IMR-90 (cell line): ENCODE data around the gene RPAP2. TPM values are rescaled to one million over a fixed set of nuclear protein-coding genes. Genes with fewer than 3 reads are reported as not detected.

Experiments used
- ATAC-seq: fragments of 200-7000 bp; cut with Tn5 transposase; 2 replicates; pipeline ENCODE4 v1.9.1; 2020; ENCODE audit warnings: low read depth, mild to moderate bottlenecking, moderate library complexity
- BruUV-seq: library from RNA; stranded (reverse); fragments of 400-500 nt; replicated peaks from 2 replicates; lab custom pipeline; 2021; lab: Mats Ljungman, UMichigan
- CTCF ChIA-PET: fragments of 300-600 bp; formaldehyde crosslinking; extraction: SDS; loops from one replicate; lab custom pipeline; 2021; ENCODE audit warnings: antibody characterized with exemption; lab: Yijun Ruan, JAX
- POLR2A ChIA-PET: fragments of 300-600 bp; sonication (Branson Sonifier 250); formaldehyde crosslinking; loops from one replicate; lab custom pipeline; 2022; ENCODE audit warnings: antibody characterized with exemption; ENCODE audit not compliant: unreplicated experiment; lab: Charles Lee
- DNase-seq: peaks from one replicate; pipeline ENCODE4 v3.0.0; 2013
- H2AFZ ChIP-seq: replicated peaks from 2 replicates; pipeline ENCODE3; 2013; ENCODE audit warnings: low read length, mild to moderate bottlenecking; ENCODE audit not compliant: poor library complexity
- H2AK5ac ChIP-seq: 2 replicates; pipeline ENCODE4 v1.6.1; 2013; ENCODE audit warnings: low read depth, low read length, inconsistent platforms
- H2AK9ac ChIP-seq: replicated peaks from 2 replicates; pipeline ENCODE3; 2013; ENCODE audit warnings: mild to moderate bottlenecking, low read depth, low read length, moderate library complexity; ENCODE audit not compliant: poor library complexity
- H2BK120ac ChIP-seq: 2 replicates; pipeline ENCODE4 v1.6.1; 2013; ENCODE audit warnings: low read depth, low read length, inconsistent platforms
- H2BK15ac ChIP-seq: 3 replicates; pipeline ENCODE4 v1.6.1; 2013; ENCODE audit warnings: low read depth, low read length, inconsistent platforms
- H2BK20ac ChIP-seq: 2 replicates; pipeline ENCODE4 v1.6.1; 2013; ENCODE audit warnings: low read depth, mild to moderate bottlenecking, inconsistent platforms, low read length, moderate library complexity
- H2BK5ac ChIP-seq: 2 replicates; pipeline ENCODE4 v1.6.1; 2013; ENCODE audit warnings: mild to moderate bottlenecking, low read depth, low read length, inconsistent platforms; ENCODE audit not compliant: poor library complexity, severe bottlenecking
- H3K14ac ChIP-seq: replicated peaks from 2 replicates; pipeline ENCODE4 v1.6.1; 2013; ENCODE audit warnings: low read depth, low read length, inconsistent platforms
- H3K18ac ChIP-seq: 2 replicates; pipeline ENCODE4 v1.6.1; 2013; ENCODE audit warnings: low read depth, low read length, control low read depth
- H3K23ac ChIP-seq: 2 replicates; pipeline ENCODE4 v1.6.1; 2013; ENCODE audit warnings: low read depth, low read length, inconsistent platforms
- H3K27ac ChIP-seq: 2 replicates; pipeline ENCODE4 v1.5.1; 2013; ENCODE audit warnings: mild to moderate bottlenecking, control low read depth, low read length; ENCODE audit not compliant: insufficient read depth
- H3K27me3 ChIP-seq: 2 replicates; pipeline ENCODE4 v1.6.1; 2013; ENCODE audit warnings: low read length; ENCODE audit not compliant: control insufficient read depth, insufficient read depth
- H3K36me3 ChIP-seq: 2 replicates; pipeline ENCODE4 v1.6.1; 2013; ENCODE audit warnings: low read length, mixed read lengths; ENCODE audit not compliant: control insufficient read depth, insufficient read depth
- H3K4ac ChIP-seq: 2 replicates; pipeline ENCODE4 v1.6.1; 2013; ENCODE audit warnings: low read depth, low read length, inconsistent platforms
- H3K4me1 ChIP-seq: 2 replicates; pipeline ENCODE4 v1.6.1; 2013; ENCODE audit warnings: low read length, mixed read lengths; ENCODE audit not compliant: control insufficient read depth, insufficient read depth
- H3K4me2 ChIP-seq: 2 replicates; pipeline ENCODE4 v1.6.1; 2013; ENCODE audit warnings: low read depth, mild to moderate bottlenecking, control low read depth, low read length, moderate library complexity
- H3K4me3 ChIP-seq: 2 replicates; pipeline ENCODE4 v1.5.1; 2013; ENCODE audit warnings: low read depth, mild to moderate bottlenecking, control low read depth, low read length, moderate library complexity; ENCODE audit not compliant: insufficient read depth
- H3K56ac ChIP-seq: 2 replicates; pipeline ENCODE4 v1.6.1; 2013; ENCODE audit warnings: low read length, inconsistent platforms; ENCODE audit not compliant: insufficient read depth; ENCODE audit errors: extremely low read depth
- H3K79me1 ChIP-seq, 2 experiments: 2 replicates each; pipeline ENCODE4 v1.6.1; 2013; ENCODE audit warnings: low read length in 2 of 2, inconsistent platforms in 1 of 2, low read depth in 1 of 2
- H3K9ac ChIP-seq: 2 replicates; pipeline ENCODE4 v1.6.1; 2013; ENCODE audit warnings: low read depth, low read length, control low read depth
- H3K9me1 ChIP-seq: 2 replicates; pipeline ENCODE4 v1.6.1; 2013; ENCODE audit warnings: low read length, inconsistent platforms; ENCODE audit not compliant: insufficient read depth
- H3K9me3 ChIP-seq: 2 replicates; pipeline ENCODE4 v1.6.1; 2013; ENCODE audit warnings: low read length; ENCODE audit not compliant: control insufficient read depth, insufficient read depth
- H4K20me1 ChIP-seq: 2 replicates; pipeline ENCODE4 v1.6.1; 2013; ENCODE audit warnings: low read length, inconsistent platforms; ENCODE audit not compliant: insufficient read depth
- H4K5ac ChIP-seq: 2 replicates; pipeline ENCODE4 v1.6.1; 2013; ENCODE audit warnings: mild to moderate bottlenecking, low read depth, low read length, control low read depth
- H4K8ac ChIP-seq, 2 experiments: 2 replicates each; pipeline ENCODE4 v1.6.1; 2013; ENCODE audit warnings: low read depth in 2 of 2, low read length in 2 of 2, control low read depth in 1 of 2, inconsistent platforms in 1 of 2
- H4K91ac ChIP-seq: 2 replicates; pipeline ENCODE4 v1.6.1; 2013; ENCODE audit warnings: low read depth, low read length, inconsistent platforms; ENCODE audit not compliant: insufficient read depth
- CTCF ChIP-seq: conservative IDR thresholded peaks from 2 replicates; pipeline ENCODE4 v1.5.1; 2012; ENCODE audit warnings: mild to moderate bottlenecking, low read depth, low read length, improper control_type of control experiment
- ELK1 ChIP-seq: fragments of 150-350 bp; IDR thresholded peaks from 2 replicates; pipeline ENCODE4 v1.6.1; 2016; ENCODE audit warnings: low read depth, mild to moderate bottlenecking, low read length, moderate library complexity, borderline replicate concordance
- FOS ChIP-seq: fragments of 150-350 bp; IDR thresholded peaks from 2 replicates; pipeline ENCODE4 v1.6.1; 2016; ENCODE audit warnings: low read depth, low read length
- RFX5 ChIP-seq: IDR thresholded peaks from 2 replicates; pipeline ENCODE4 v1.8.0; 2012; ENCODE audit warnings: low read depth, mild to moderate bottlenecking, low read length, moderate library complexity
- WGBS, 2 experiments: methylation state at CpG; one replicate each; pipeline versions ENCODE4 v1.1.5 to v1.1.7; 2013; ENCODE audit warnings: missing lambda C conversion rate in 2 of 2; ENCODE audit not compliant: insufficient read length in 1 of 2; ENCODE audit errors: extremely low coverage in 2 of 2; 5-methylcytosine and 5-hydroxymethylcytosine counted together
- dilution Hi-C: fragments of 300-500 bp; cut with HindIII; formaldehyde crosslinking; loops from one replicate; pipeline ENCODE4 v1.14.3; 2018; ENCODE audit warnings: low sequenced_read_pairs; ENCODE audit not compliant: unreplicated experiment
- in situ Hi-C: fragments of 300-500 bp; cut with MboI; formaldehyde crosslinking; loops from 3 replicates; pipeline ENCODE4 v1.14.3; 2019; ENCODE audit warnings: low sequenced_read_pairs, inconsistent platforms, mixed read lengths
- intact Hi-C: fragments of 100-400 bp; cut with micrococcal nuclease; formaldehyde crosslinking; loops from 2 replicates; pipeline ENCODE4 v1.10.0; 2022
- polyA plus RNA-seq, 3 experiments: library from polyadenylated mRNA; depleted of rRNA; stranded (reverse); fragments of >200 nt; gene quantifications; 2 replicates each; pipeline ENCODE4 v1.2.3, GENCODE V29; 2012; ENCODE audit warnings: low replicate concordance in 1 of 3
- total RNA-seq: library from RNA; depleted of rRNA; stranded (reverse); fragments of >200 nt; gene quantifications from 2 replicates; pipeline ENCODE4 v1.2.3, GENCODE V29; 2012

Gene RPAP2
- total and polyA plus RNA-seq, 2 of the 4 experiments (the other 2 are of a cell fraction), result 7.1 to 13.6 TPM

- in situ Hi-C loops, result no loop called here
- Histone ChIP-seq H2BK120ac (no peak overlapping the region), H3K18ac (no peak overlapping the region), H4K8ac (no peak overlapping the region), H4K5ac (no peak overlapping the region), H3K79me1 (no peaks in the 10 kb centered on the region; a peak in 1 of 4 replicates), H3K9me1 (no peaks in the 10 kb centered on the region), H3K36me3 (peaks cover 6% of the 10 kb centered on the region), H2BK5ac (no peak overlapping the region), H2AK5ac (no peak overlapping the region), H3K56ac (no peak overlapping the region), H2BK15ac (no peak overlapping the region), H4K20me1 (no peaks in the 10 kb centered on the region), H3K27ac (no peak overlapping the region), H3K4me2 (no peak overlapping the region), H3K4me1 (no peaks in the 10 kb centered on the region), H4K91ac (no peak overlapping the region), H3K9ac (no peak overlapping the region), H2AFZ (no peak overlapping the region), H3K4me3 (no peak overlapping the region), H3K23ac (no peak overlapping the region), H3K14ac (no peak overlapping the region), H3K27me3 (no peaks in the 10 kb centered on the region), H3K9me3 (no peaks in the 10 kb centered on the region), H2AK9ac (no peak overlapping the region), H3K4ac (no peak overlapping the region), H2BK20ac (no peak overlapping the region)
- no CpG with 5 or more reads among the region's 1 CpG for WGBS, 2 experiments
- DNase-seq, result no peak
- BruUV-seq, result no TSS peak
- dilution Hi-C loops, result no loop called here
- intact Hi-C loops, result no loop called here
- TF ChIP-seq ELK1 (no peak), CTCF (no peak), FOS (no peak), RFX5 (no peak)
- ATAC-seq, result no peak
- ChIA-PET CTCF (interaction anchor here (0.6 to 0.7 kb wide), 2 partner anchors 26 to 323 kb away, joined by 3 to 5 read pairs; no protein-coding TSS in a partner anchor), POLR2A (no interaction called here)
Measured at GRCh38 chr1:92340154-92340553, 41.3 kb downstream of the RPAP2 start.
